Measurements from ENCODE around the gene EPGN. TPM values are rescaled to one million over a fixed set of nuclear protein-coding genes. Genes with fewer than 3 reads are reported as not detected.

The EPGN gene
- total and polyA plus RNA-seq, 2 of the 8 experiments (the other 6 are each of a cell fraction or from before 2014, with no cell fraction given): not detected

GRCh38 chr4:74361671-74362070 is 53.4 kb downstream of the EPGN start:
- CTCF ChIA-PET (ENCODE audit: partially characterized antibody): interaction anchor here (1.3 kb wide), 1 partner anchor 11 kb away, joined by 4 read pairs; no protein-coding TSS in a partner anchor
- no peak overlapping the region for H3K4me3 ChIP-seq (ENCODE audit: extremely low read depth in 1 of 4, insufficient read depth in 2 of 4, low read depth in 3 of 4, low read length in 4 of 4)
- no peaks in the 10 kb centered on the region for H3K9me3 ChIP-seq (ENCODE audit: insufficient read depth in 2 of 2, low read depth in 1 of 2, low read length in 1 of 2)
- no peak overlapping the region for H2BK120ac ChIP-seq (replicated peaks; ENCODE audit: low read depth, low read length)
- peaks cover 0 to 12% (median 6%) of the 10 kb centered on the region in 4 experiments; a peak in 4 of 7 replicates for H3K27me3 ChIP-seq (replicated peaks in 1 of 4; ENCODE audit: control insufficient read depth in 3 of 4, extremely low read depth in 1 of 4, insufficient read depth in 3 of 4, low read length in 3 of 4)
- H3K27ac ChIP-seq (ENCODE audit: low read depth, low read length): no peak overlapping the region
- H4K8ac ChIP-seq (ENCODE audit: extremely low read depth, insufficient read depth, low read length): no peak overlapping the region
- no peak overlapping the region for H2AK5ac ChIP-seq (ENCODE audit: low read depth, low read length)
- WGBS, 2 experiments (ENCODE audit: extremely low coverage in 1 of 2, insufficient coverage in 1 of 2, insufficient read length in 1 of 2, insufficient replicate concordance in 2 of 2, low coverage in 1 of 2, low lambda C conversion rate in 2 of 2, missing lambda C conversion rate in 1 of 2): 70% methylated on average over 4 of the region's 4 CpGs; no CpG with 5 or more reads in 1 of the 2 experiments
- H3K4me1 ChIP-seq (replicated peaks in 1 of 4; ENCODE audit: control insufficient read depth in 3 of 4, insufficient read depth in 4 of 4, low read length in 3 of 4): peaks cover 0 to 7% (median 1%) of the 10 kb centered on the region in 4 experiments; a peak in 3 of 7 replicates
- H2BK12ac ChIP-seq (ENCODE audit: low read depth, low read length): no peak overlapping the region
- POLR2A ChIA-PET (ENCODE audit: partially characterized antibody): no interaction called here
- no peak for TF ChIP-seq BCL11A (IDR thresholded peaks at IDR 0.05; ENCODE audit: low read depth in 2 of 2, low read length in 2 of 2)
- TF ChIP-seq YY1 (IDR thresholded peaks at IDR 0.05; ENCODE audit: low read depth, low read length): no peak
- no peak for TF ChIP-seq CHD1 (IDR thresholded peaks at IDR 0.05; ENCODE audit: low read depth, low read length)
- no peak for TF ChIP-seq CBX8 (IDR thresholded peaks at IDR 0.05; ENCODE audit: borderline replicate concordance, low read depth, low read length)
- TF ChIP-seq RAD21 (IDR thresholded peaks at IDR 0.05 in 1 of 2, conservative IDR thresholded peaks at IDR 0.05 in 1 of 2; ENCODE audit: low read depth in 2 of 2, low read length in 2 of 2): no peak
- no peak for TF ChIP-seq BACH1 (IDR thresholded peaks at IDR 0.05; ENCODE audit: low read length)
- no peak for TF ChIP-seq POLR2A (IDR thresholded peaks at IDR 0.05; ENCODE audit: control extremely low read depth in 1 of 2, low read depth in 2 of 2, low read length in 2 of 2)
- no peak overlapping the region for H2BK15ac ChIP-seq (ENCODE audit: low read length)
- peaks cover 13% of the 10 kb centered on the region for H3K23me2 ChIP-seq (ENCODE audit: low read depth, low read length)
- H4K91ac ChIP-seq (replicated peaks; ENCODE audit: insufficient read length, low read length): no peak overlapping the region
- H3K56ac ChIP-seq (replicated peaks; ENCODE audit: insufficient read length, low read depth, low read length): no peak overlapping the region
- H3K9ac ChIP-seq (replicated peaks in 1 of 4; ENCODE audit: extremely low read depth in 1 of 4, low read depth in 3 of 4, low read length in 3 of 4): no peak overlapping the region
- no peaks in the 10 kb centered on the region for H3K79me1 ChIP-seq (ENCODE audit: low read depth, low read length)
- H3K4me2 ChIP-seq (ENCODE audit: insufficient read depth in 1 of 2, low read depth in 2 of 2, low read length in 2 of 2): no peak overlapping the region
- H4K5ac ChIP-seq (ENCODE audit: insufficient read length, low read depth, low read length): no peak overlapping the region
- no peak overlapping the region for H3K4ac ChIP-seq (replicated peaks; ENCODE audit: insufficient read length, low read depth, low read length)
- no peaks in the 10 kb centered on the region for H3K36me3 ChIP-seq (ENCODE audit: control insufficient read depth in 2 of 4, insufficient read depth in 4 of 4, low read length in 3 of 4)
- no peak overlapping the region for H2AFZ ChIP-seq (ENCODE audit: low read length)
- FAIRE-seq (no peak), DNase-seq (ENCODE audit: low read depth in 1 of 2, low spot score in 2 of 2) (no peak)
- no peaks in the 10 kb centered on the region for H3K79me2 ChIP-seq (ENCODE audit: control insufficient read depth in 1 of 2, insufficient read depth in 2 of 2, low read length in 2 of 2)
- H4K20me1 ChIP-seq (replicated peaks in 1 of 2; ENCODE audit: control insufficient read depth in 1 of 2, insufficient read depth in 2 of 2, low read length in 2 of 2): no peaks in the 10 kb centered on the region
- no peak overlapping the region for H2BK20ac ChIP-seq (ENCODE audit: low read length)
- no peak overlapping the region for H3K18ac ChIP-seq (ENCODE audit: extremely low read depth, low read length)
- no peak overlapping the region for H3K14ac ChIP-seq (ENCODE audit: insufficient read length)
- H2BK5ac ChIP-seq (ENCODE audit: low read depth, low read length): no peak overlapping the region
- no peak overlapping the region for H3K23ac ChIP-seq (ENCODE audit: insufficient read length)

All from H1 (cell line).